Esophagus (tissue), 2 donors: ENCODE data around the gene NTRK3. TPM values are rescaled to one million over a fixed set of nuclear protein-coding genes. Genes with fewer than 3 reads are reported as not detected.

Experiments
- H3K27ac ChIP-seq, 2 donors: one replicate each; pipeline ENCODE4 v1.5.1; 2013; ENCODE audit warnings: low read depth in 2 of 2, mild to moderate bottlenecking in 2 of 2, inconsistent platforms in 1 of 2, low read length in 1 of 2, moderate library complexity in 1 of 2
- H3K27me3 ChIP-seq, 2 donors: one replicate each; pipeline ENCODE4 v1.6.1; 2013; ENCODE audit warnings: low read length in 2 of 2, control low read depth in 1 of 2, mild to moderate bottlenecking in 1 of 2; ENCODE audit not compliant: insufficient read depth in 2 of 2, control insufficient read depth in 1 of 2
- H3K36me3 ChIP-seq, 2 donors: one replicate each; pipeline ENCODE4 v1.6.1; 2013; ENCODE audit warnings: low read length in 1 of 2; ENCODE audit not compliant: control insufficient read depth in 2 of 2, insufficient read depth in 2 of 2
- H3K4me1 ChIP-seq, 2 donors: one replicate each; pipeline ENCODE4 v1.6.1; 2013; ENCODE audit warnings: low read length in 1 of 2; ENCODE audit not compliant: control insufficient read depth in 2 of 2, insufficient read depth in 2 of 2
- H3K4me3 ChIP-seq, 2 donors: one replicate each; pipeline ENCODE4 v1.5.1; 2013; ENCODE audit warnings: low read length in 2 of 2, mild to moderate bottlenecking in 2 of 2, low read depth in 1 of 2, moderate library complexity in 1 of 2
- H3K9me3 ChIP-seq, 2 donors: one replicate each; pipeline ENCODE4 v1.6.1; 2013; ENCODE audit warnings: mild to moderate bottlenecking in 2 of 2, low read depth in 1 of 2, low read length in 1 of 2, moderate library complexity in 1 of 2; ENCODE audit not compliant: control insufficient read depth in 2 of 2, insufficient read depth in 1 of 2
- WGBS, 2 donors: extraction: QIAGEN DNeasy Blood & Tissue Kit; methylation state at CpG; one replicate each; pipeline ENCODE4 v1.1.7; 2013; 5-methylcytosine and 5-hydroxymethylcytosine counted together
- polyA plus RNA-seq, 2 donors: library from polyadenylated mRNA; stranded (reverse); fragments of 200-250 nt; gene quantifications; one replicate each; pipeline ENCODE4 v1.2.3, GENCODE V29; 2013
- donor health status: healthy with polysubstance abuse.
- donor health status: Bipolar disorder and iron deficiency.

Gene NTRK3
- polyA plus RNA-seq, 2 donors = 0.61 to 0.77 TPM

- Histone ChIP-seq H3K4me1 (no peaks in the 10 kb centered on the region), H3K36me3 (no peaks in the 10 kb centered on the region), H3K4me3 (no peak overlapping the region), H3K27me3 (no peaks in the 10 kb centered on the region), H3K27ac (no peak overlapping the region), H3K9me3 (no peaks in the 10 kb centered on the region)
- 48 to 55% methylated on average over 9 of the region's 9 CpGs for WGBS, 2 donors
These were observed 241.2 kb downstream of the NTRK3 start for GRCh38 chr15:88015228-88015860.

GRCh38 chr15:88014454-88015160, 241.9 kb downstream of the NTRK3 start:
- H3K4me1 ChIP-seq = no peaks in the 10 kb centered on the region
- H3K27ac ChIP-seq = no peak overlapping the region
- WGBS, 2 donors = 51 to 61% methylated on average over 9 of the region's 9 CpGs
- H3K27me3 ChIP-seq = no peaks in the 10 kb centered on the region
- no peak overlapping the region for H3K4me3 ChIP-seq
- H3K36me3 ChIP-seq = no peaks in the 10 kb centered on the region
- H3K9me3 ChIP-seq = no peaks in the 10 kb centered on the region

- Histone ChIP-seq H3K4me3 (no peak overlapping the region), H3K27me3 (no peaks in the 10 kb centered on the region), H3K9me3 (no peaks in the 10 kb centered on the region), H3K36me3 (no peaks in the 10 kb centered on the region), H3K4me1 (no peaks in the 10 kb centered on the region), H3K27ac (no peak overlapping the region)
- 89 to 91% methylated on average over 7 of the region's 8 CpGs for WGBS, 2 donors
These were observed 243.4 kb downstream of the NTRK3 start for GRCh38 chr15:88013111-88013510.

- Histone ChIP-seq H3K9me3 (no peaks in the 10 kb centered on the region), H3K27ac (no peak overlapping the region), H3K4me3 (no peak overlapping the region), H3K36me3 (no peaks in the 10 kb centered on the region), H3K27me3 (no peaks in the 10 kb centered on the region), H3K4me1 (no peaks in the 10 kb centered on the region)
- 83 to 88% methylated on average over 7 of the region's 7 CpGs for WGBS, 2 donors
These were observed 243.9 kb downstream of the NTRK3 start for GRCh38 chr15:88012688-88013087.

- 50 to 56% methylated on average over 4 of the region's 4 CpGs for WGBS, 2 donors
- no peaks in the 10 kb centered on the region for H3K9me3 ChIP-seq
- H3K27ac ChIP-seq = no peak overlapping the region
- H3K27me3 ChIP-seq = no peaks in the 10 kb centered on the region
- H3K36me3 ChIP-seq = no peaks in the 10 kb centered on the region
- H3K4me1 ChIP-seq = no peaks in the 10 kb centered on the region
- H3K4me3 ChIP-seq = no peak overlapping the region
These were observed 244.3 kb downstream of the NTRK3 start for GRCh38 chr15:88012233-88012632.

- WGBS, 2 donors = 89 to 91% methylated on average over 4 of the region's 4 CpGs
- H3K9me3 ChIP-seq = no peaks in the 10 kb centered on the region
- no peak overlapping the region for H3K4me3 ChIP-seq
- no peaks in the 10 kb centered on the region for H3K36me3 ChIP-seq
- no peaks in the 10 kb centered on the region for H3K27me3 ChIP-seq
- H3K4me1 ChIP-seq = no peaks in the 10 kb centered on the region
- no peak overlapping the region for H3K27ac ChIP-seq
These were observed 245.0 kb downstream of the NTRK3 start for GRCh38 chr15:88011533-88011932.

- no peaks in the 10 kb centered on the region for H3K36me3 ChIP-seq
- no peak overlapping the region for H3K27ac ChIP-seq
- H3K27me3 ChIP-seq = no peaks in the 10 kb centered on the region
- WGBS, 2 donors = 82 to 83% methylated on average over 3 of the region's 3 CpGs
- no peak overlapping the region for H3K4me3 ChIP-seq
- no peaks in the 10 kb centered on the region for H3K4me1 ChIP-seq
- H3K9me3 ChIP-seq = no peaks in the 10 kb centered on the region
These were observed 250.4 kb downstream of the NTRK3 start for GRCh38 chr15:88006146-88006545.

GRCh38 chr15:88004399-88004798, 252.1 kb downstream of the NTRK3 start:
- Histone ChIP-seq H3K36me3 (no peaks in the 10 kb centered on the region), H3K4me3 (no peak overlapping the region), H3K27ac (no peak overlapping the region), H3K4me1 (no peaks in the 10 kb centered on the region), H3K27me3 (no peaks in the 10 kb centered on the region), H3K9me3 (no peaks in the 10 kb centered on the region)
- WGBS, 2 donors = 56 to 58% methylated on average over 1 of the region's 1 CpG

- WGBS, 2 donors = 85 to 89% methylated on average over 2 of the region's 2 CpGs
- H3K27ac ChIP-seq = no peak overlapping the region
These were observed 252.8 kb downstream of the NTRK3 start for GRCh38 chr15:88003541-88004327.

More at GRCh38 chr15:88003541-88004327, 252.8 kb downstream of the NTRK3 start:
- Histone ChIP-seq H3K4me3 (no peak overlapping the region), H3K9me3 (no peaks in the 10 kb centered on the region), H3K36me3 (no peaks in the 10 kb centered on the region), H3K27me3 (no peaks in the 10 kb centered on the region), H3K4me1 (no peaks in the 10 kb centered on the region)
